HG02623 (cell line): ENCODE measurements around the gene STARD7.

Experiments used
- ATAC-seq: cut with Tn5 transposase; IDR thresholded peaks from one replicate; pipeline ENCODE4 v1.9.1; 2021; ENCODE audit warnings: moderate library complexity; ENCODE audit not compliant: unreplicated experiment

The STARD7 gene

GRCh38 chr2:96201338-96201737, 7.3 kb downstream of the STARD7 start:
- no peak for ATAC-seq

- ATAC-seq = no peak
These were observed 9.7 kb downstream of the STARD7 start for GRCh38 chr2:96198921-96199320.

- no peak for ATAC-seq
These were observed 10.9 kb downstream of the STARD7 start for GRCh38 chr2:96197546-96198255.

- ATAC-seq = no peak
These were observed 13.1 kb downstream of the STARD7 start for GRCh38 chr2:96195410-96196066.

GRCh38 chr2:96191937-96192670, 16.5 kb downstream of the STARD7 start:
- no peak for ATAC-seq

- ATAC-seq = no peak
These were observed 19.7 kb downstream of the STARD7 start for GRCh38 chr2:96188821-96189526.

GRCh38 chr2:96186562-96186961, 22.1 kb downstream of the STARD7 start:
- ATAC-seq = no peak

GRCh38 chr2:96185516-96185915, 23.1 kb downstream of the STARD7 start:
- ATAC-seq = no peak

GRCh38 chr2:96184989-96185388, 23.6 kb downstream of the STARD7 start:
- no peak for ATAC-seq

GRCh38 chr2:96184188-96184587, 24.4 kb downstream of the STARD7 start:
- no peak for ATAC-seq

- no peak for ATAC-seq
These were observed 27.1 kb downstream of the STARD7 start for GRCh38 chr2:96181529-96181928.

- ATAC-seq = no peak
These were observed 28.1 kb downstream of the STARD7 start for GRCh38 chr2:96180521-96180920.

GRCh38 chr2:96180002-96180401, 28.6 kb downstream of the STARD7 start:
- ATAC-seq = no peak

- ATAC-seq = no peak
These were observed 32.0 kb downstream of the STARD7 start for GRCh38 chr2:96176661-96177060.

GRCh38 chr2:96175951-96176350, 32.7 kb downstream of the STARD7 start:
- ATAC-seq = no peak

- peak; percentile 49 for ATAC-seq
These were observed 34.1 kb downstream of the STARD7 start for GRCh38 chr2:96174251-96175144.

- ATAC-seq = no peak
These were observed 36.8 kb downstream of the STARD7 start for GRCh38 chr2:96171831-96172230.

- no peak for ATAC-seq
These were observed 38.0 kb downstream of the STARD7 start for GRCh38 chr2:96170626-96171025.

GRCh38 chr2:96169868-96170507, 38.6 kb downstream of the STARD7 start:
- ATAC-seq = no peak
